ENCODE data around the gene MYO1B.
"Not testable (repeated sequence)": the region's sequence is repeated elsewhere in the genome, so short reads cannot be mapped to it uniquely, and the experiment has no call there.

The MYO1B gene

DNA sequence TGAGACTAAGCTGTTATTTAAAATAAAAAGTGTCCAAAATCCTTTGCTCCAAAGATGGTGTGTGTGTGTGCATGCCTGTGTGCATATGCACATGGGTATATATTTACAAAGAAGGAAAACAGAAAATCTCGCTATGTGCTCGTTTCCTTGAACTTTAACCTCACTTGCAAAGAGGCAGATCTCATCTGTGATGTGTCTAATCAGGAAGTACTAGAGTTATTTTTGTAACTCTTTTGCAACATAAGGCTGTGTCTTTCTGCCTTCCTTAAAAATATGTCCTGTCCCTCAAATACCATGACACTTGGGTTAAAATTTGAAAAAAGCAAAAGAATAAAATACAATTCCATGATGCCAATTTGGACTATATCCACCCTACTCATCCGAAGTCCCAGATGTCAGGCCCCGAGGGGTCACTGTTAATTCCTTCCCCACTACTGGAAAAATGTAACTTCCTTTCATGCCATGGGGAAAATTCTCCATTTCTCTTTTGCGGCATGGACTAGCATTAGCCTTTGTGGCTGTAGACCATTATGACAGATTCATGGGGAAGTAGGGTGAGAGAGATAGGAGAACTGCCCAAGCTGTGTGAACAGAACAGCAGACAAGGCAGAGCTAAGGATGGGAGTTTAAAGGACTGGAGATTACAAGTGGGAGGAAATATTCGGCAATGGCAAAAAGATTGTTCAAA is 191.3 kb downstream of the MYO1B start:
- no peak overlapping the region for H3K4me3 ChIP-seq (ENCODE audit: low read length)
- TF ChIP-seq ZNF274 (IDR thresholded peaks at IDR 0.05; ENCODE audit: low read depth, low read length) = no peak

DNA sequence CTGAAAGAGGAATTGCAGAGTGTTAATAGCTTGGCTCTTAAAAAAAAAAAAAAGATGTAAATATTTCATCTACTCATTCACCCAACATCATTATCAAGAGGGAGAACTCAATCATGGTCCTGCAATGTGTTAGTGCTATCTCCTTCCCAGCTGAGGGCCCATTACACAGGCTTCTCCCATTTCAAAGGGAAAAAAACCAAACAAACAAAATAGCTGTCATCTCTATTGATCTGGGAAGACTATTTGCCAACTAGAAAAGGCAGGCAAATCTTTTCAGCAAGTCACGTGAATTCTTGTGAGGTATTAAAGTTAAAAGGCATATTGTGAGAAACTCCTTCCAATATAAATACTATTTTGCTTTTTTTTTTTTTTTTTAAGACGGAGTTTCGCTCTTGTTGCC is 194.3 kb downstream of the MYO1B start:
- no peak overlapping the region for H3K4me3 ChIP-seq (ENCODE audit: low read length)
- TF ChIP-seq ZNF274 (IDR thresholded peaks at IDR 0.05; ENCODE audit: low read depth, low read length) = no peak

DNA sequence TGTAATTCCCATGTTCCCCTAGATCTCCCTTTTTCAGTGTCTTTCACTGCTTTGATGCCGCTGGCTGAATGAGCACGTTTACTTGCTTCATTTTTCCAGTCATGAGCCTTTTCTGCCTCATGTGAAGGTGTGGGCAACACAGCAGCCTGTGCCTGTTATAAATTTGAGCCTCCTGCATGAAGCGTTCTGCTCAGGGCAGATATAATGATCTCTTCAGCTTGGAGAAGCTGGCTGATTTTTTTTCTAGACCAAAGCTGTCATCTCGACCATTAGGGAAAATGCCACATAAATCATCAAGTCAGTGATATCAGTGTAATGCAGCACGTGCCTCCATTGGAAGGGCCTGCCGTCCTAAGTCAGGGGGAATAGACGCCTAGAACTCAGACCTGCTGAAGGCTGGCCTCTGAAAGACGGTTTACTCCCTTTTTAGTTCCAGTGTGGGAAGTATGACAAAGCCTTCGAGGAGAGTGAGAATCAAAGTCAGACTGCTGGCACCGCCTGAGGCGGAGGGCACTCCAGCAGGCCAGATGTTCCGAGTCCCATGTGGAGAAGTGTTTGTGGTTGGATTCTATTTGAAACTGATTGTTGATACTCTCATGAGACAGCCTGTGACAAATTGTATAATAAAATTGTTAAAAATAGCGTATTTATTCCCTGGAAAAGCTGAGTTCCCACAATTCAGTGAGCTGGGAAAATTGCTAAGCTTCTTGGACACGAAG is 196.5 kb downstream of the MYO1B start:
- no peak overlapping the region for H3K4me3 ChIP-seq (ENCODE audit: low read length)
- TF ChIP-seq ZNF274 (IDR thresholded peaks at IDR 0.05; ENCODE audit: low read depth, low read length) = no peak

DNA sequence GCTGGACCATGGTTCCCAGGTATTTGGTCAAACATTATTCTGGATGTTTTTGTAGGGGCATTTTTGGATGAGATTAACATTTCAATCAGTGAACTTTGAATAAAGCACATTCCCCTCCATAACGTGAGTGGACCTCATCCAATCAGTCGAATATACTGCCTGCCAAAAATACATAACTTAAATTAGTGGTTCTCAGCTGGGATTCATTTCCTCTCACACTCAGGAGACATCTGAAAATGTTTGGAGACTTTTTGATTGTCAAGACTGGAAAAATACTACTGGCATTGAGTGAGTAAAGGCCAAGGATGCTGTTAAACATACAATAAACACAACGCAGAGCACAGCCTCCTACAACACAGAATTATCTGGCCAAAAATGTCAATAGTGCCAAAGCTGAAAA is 198.2 kb downstream of the MYO1B start:
- H3K4me3 ChIP-seq (ENCODE audit: low read length) = no peak overlapping the region
- TF ChIP-seq ZNF274 (IDR thresholded peaks at IDR 0.05; ENCODE audit: low read depth, low read length) = no peak

DNA sequence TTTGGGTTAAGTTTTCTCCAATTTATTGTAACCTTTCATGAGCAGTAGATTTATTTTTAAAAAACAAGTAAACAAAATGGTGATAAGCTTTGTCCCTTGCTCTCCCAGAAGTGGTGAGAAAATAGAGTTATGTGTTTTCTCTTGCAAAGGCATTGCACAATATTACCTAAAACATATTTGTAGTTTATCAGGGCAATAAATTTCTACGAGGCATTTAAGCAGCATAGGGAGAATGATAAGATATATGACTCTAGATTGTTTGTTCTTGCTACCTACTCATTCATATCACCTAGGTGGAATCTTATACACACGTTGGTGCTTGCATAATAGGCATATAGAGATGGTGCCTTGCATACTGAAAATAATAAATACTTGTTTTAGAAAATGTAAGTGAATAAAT is 201.7 kb downstream of the MYO1B start:
- H3K4me3 ChIP-seq (ENCODE audit: low read length) = no peak overlapping the region
- no peak for TF ChIP-seq ZNF274 (IDR thresholded peaks at IDR 0.05; ENCODE audit: low read depth, low read length)

DNA sequence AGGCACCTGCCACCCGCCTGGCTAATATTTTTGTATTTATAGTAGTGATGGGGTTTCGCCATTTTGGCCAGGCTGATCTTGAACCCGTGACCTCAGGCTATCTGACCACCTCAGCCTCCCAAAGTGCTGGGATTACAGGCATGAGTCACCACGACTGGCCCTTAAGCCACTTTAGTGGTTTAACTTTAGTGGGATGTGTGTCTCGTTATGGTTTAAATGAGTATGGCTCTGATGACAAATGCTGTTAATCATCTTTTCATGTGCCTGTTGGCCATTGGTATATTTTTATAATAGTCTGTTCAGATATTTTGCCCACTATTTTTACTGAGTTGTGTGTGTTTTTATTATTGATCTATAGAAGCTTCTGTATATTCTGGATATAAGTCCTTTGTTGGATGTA is 205.9 kb downstream of the MYO1B start:
- no peak overlapping the region for H3K4me3 ChIP-seq (ENCODE audit: low read length)
- no peak for TF ChIP-seq ZNF274 (IDR thresholded peaks at IDR 0.05; ENCODE audit: low read depth, low read length)

DNA sequence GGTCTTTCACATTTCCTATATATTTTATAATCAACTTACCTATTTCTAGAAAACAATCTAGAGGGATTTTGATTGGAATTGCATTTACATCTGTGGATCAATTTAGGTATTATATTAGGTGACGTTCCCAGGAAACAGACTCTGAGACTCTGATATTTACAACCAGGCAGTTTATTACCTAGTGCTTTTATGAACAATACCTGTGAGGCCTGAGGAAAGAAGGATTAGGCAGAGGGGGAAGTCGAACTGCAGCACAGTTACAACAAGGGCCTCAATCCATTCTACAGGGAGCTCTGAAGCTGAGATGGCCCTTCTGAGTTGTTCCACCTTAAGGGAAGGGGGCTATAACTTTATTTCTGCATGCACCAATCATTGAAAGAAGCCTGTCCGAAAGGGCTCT is 206.9 kb downstream of the MYO1B start:
- H3K4me3 ChIP-seq (ENCODE audit: low read length) = no peak overlapping the region
- no peak for TF ChIP-seq ZNF274 (IDR thresholded peaks at IDR 0.05; ENCODE audit: low read depth, low read length)

DNA sequence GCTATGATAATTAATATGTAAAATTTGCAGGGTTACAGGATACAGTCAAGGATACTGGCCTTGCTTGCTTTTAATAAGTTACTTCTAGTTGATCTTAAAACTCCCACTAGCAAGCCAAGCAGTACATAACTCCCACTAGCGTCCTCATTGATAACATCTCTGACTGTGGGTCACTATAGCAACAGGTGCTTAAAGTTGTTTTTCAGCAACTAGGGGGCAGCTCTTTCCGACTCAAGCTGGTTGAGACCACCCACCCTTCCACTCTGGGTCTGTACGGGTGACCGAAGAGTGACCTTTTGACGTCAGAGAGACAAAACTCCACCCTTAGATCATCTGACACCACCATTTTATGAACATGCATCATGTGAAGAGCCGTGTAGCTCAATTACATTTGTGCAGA is 208.6 kb downstream of the MYO1B start:
- no peak for TF ChIP-seq ZNF274 (IDR thresholded peaks at IDR 0.05; ENCODE audit: low read depth, low read length)
- no peak overlapping the region for H3K4me3 ChIP-seq (ENCODE audit: low read length)

DNA sequence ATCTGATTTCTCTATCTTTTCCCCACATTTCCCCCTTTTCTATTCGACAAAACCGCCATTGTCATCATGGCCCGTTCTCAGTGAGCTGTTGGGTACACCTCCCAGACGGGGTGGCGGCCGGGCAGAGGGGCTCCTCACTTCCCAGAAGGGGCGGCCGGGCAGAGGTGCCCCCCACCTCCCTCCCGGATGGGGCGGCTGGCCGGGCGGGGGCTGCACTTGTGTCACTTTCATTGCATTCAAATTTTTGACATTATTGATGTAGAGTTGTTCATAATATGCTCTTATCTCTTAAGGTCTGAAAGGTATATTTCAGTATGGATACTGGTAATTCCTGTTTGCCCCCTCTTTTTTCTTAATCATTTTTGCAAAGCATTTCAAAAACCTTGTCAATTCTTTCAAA is 211.3 kb downstream of the MYO1B start:
- not testable (repeated sequence) for H3K4me3 ChIP-seq (ENCODE audit: low read length)

DNA sequence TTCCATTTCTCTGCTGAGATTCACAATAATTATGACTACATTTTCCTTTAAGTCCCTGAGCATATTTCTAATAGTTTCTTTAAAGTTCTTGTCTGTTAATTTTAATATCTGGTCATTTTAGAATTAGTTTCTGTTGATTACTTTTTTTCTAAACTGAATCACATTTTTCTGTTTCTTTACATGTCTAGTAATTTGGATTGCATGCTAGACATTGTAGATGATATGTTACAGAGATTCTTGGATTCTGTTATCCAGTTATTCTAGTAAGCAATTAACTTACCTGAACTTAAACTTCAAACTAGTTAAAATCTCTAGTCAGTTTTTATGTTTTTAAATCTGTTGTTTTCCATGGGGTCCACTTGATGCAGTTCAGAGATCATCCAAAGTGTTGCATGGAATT is 214.0 kb downstream of the MYO1B start:
- TF ChIP-seq ZNF274 (IDR thresholded peaks at IDR 0.05; ENCODE audit: low read depth, low read length) = no peak
- no peak overlapping the region for H3K4me3 ChIP-seq (ENCODE audit: low read length)

DNA sequence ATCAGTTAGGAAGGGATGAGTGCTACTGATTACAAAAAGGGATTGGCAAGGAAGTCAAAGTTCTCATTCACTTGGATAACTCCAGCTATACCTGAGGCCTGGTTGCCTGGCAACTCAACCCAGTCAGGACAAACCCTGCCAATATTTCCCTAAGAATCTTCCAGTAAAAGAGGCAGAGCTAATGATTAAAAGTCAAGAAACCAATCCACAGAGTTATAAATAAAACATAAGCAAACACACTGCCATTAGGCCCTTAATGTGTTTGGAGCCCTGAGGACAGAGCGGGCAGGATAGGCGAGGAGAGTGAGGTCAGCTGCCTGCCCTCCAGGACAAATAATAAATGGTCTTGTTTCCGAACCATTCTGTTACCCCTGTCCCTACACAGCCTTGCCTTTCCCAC is 217.2 kb downstream of the MYO1B start:
- no peak overlapping the region for H3K4me3 ChIP-seq (ENCODE audit: low read length)
- TF ChIP-seq ZNF274 (IDR thresholded peaks at IDR 0.05; ENCODE audit: low read depth, low read length) = no peak

DNA sequence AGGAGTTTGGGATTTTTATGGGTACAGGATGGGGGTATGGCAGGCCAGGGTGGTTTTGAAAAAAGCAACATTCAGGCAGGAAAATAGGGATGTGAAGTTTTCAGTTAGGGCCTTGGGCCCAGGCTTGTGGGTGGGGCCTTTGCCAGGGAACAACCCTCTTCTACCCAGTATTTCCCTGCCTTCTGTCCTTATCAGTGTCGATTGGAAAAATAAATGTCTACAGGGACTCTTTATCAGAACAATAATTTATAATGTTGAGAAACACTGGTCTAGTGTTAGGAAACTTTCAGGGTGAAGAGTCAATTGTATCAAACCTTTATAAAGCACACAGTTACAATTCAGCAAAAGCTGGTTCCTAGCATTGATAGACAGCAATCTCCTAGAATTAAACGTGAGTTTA is 218.6 kb downstream of the MYO1B start:
- no peak overlapping the region for H3K4me3 ChIP-seq (ENCODE audit: low read length)
- no peak for TF ChIP-seq ZNF274 (IDR thresholded peaks at IDR 0.05; ENCODE audit: low read depth, low read length)

DNA sequence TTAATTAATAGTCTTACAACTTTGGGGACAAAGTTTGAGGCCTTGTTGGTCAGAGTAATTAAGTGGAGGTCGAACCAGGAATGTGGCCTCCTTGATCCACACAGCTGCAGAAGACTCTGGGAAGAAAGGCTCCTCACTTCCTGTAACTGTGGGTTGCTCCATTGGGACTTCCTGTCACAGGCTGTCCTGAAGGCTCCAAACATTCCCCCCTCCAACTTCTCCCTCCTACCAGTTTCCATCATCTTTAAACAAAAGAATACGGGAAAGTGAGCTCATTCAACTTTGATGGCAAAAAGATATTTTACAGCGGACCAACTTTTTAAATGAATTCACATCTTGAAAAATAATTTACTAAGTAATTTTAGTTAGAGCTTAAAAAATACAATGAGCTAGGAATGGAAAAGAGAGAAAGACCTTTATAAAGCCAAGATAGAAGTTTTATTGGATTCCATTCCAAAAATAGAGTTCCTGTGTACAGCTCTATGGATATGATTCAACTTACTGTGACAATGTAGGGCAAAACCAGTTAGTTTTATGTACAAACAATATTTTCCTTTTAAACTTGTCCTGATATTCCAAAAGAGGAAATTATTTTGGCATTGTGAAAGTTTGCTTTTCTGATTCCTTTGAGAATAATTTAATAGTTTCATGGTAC is 220.7 kb downstream of the MYO1B start:
- no peak for TF ChIP-seq ZNF274 (IDR thresholded peaks at IDR 0.05; ENCODE audit: low read depth, low read length)
- no peak overlapping the region for H3K4me3 ChIP-seq (ENCODE audit: low read length)

DNA sequence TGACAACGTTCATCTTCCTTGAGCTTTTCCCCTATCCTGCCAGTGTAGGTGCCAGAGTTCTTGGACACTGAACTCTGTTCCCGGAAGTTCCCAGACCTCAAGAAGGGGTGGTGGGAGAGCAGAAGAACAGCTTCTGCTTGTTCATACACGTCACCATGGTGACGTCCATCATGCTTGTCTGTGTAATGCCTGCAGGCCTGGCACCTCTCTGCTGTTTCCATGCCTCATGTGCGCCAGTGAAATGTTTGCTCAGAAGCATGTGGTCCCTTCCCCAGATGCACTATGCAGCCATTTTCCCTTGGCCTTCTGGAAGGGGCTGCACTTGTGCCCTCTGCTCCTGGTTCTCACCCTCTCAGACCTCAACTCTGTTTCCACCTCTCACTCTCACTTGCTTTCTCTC is 221.9 kb downstream of the MYO1B start:
- no peak for TF ChIP-seq ZNF274 (IDR thresholded peaks at IDR 0.05; ENCODE audit: low read depth, low read length)

DNA sequence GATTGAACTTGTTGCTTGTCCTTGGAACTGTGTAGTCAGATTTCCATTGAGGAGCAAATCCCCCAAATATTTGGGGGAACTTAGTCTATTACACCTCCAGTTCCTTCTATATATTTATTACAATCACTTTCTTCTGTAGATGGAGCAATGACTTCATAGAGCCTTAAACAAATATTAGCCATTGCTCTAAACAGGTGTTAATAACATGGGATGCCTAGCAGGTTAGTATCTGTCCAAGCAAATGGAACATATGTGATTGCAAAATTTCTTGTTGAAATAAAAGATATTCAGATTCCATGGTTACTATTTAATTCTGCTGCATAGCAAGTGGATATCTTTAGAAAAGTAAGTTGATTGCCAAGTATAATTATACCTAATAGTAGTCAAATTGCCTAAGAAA is 225.1 kb downstream of the MYO1B start:
- no peak overlapping the region for H3K4me3 ChIP-seq (ENCODE audit: low read length)
- TF ChIP-seq ZNF274 (IDR thresholded peaks at IDR 0.05; ENCODE audit: low read depth, low read length) = no peak

More for the DNA sequence above, 221.9 kb downstream of the MYO1B start:
- H3K4me3 ChIP-seq (ENCODE audit: low read length) = no peak overlapping the region

All from GM08714 (cell line).